RWPE1 (cell line): ENCODE data around the gene ETNPPL.

Experiments
- CTCF ChIA-PET: fragments of 350-600 bp; sonication (Branson Sonifier 250); formaldehyde crosslinking; extraction: SDS; loops from one replicate; lab custom pipeline; 2021; lab: Yijun Ruan, JAX
- POLR2A ChIA-PET: fragments of 400-600 bp; formaldehyde crosslinking; extraction: SDS; loops from one replicate; lab custom pipeline; 2020; ENCODE audit warnings: antibody characterized with exemption; ENCODE audit not compliant: low non-redundant PET; lab: Yijun Ruan, JAX
- DNase-seq: peaks from one replicate; pipeline ENCODE4 v3.0.0; 2012; ENCODE audit warnings: low spot score
- H3K27ac ChIP-seq: fragments of 450-650 bp; 2 replicates; pipeline ENCODE4 v1.5.1; 2017
- CTCF ChIP-seq: fragments of 450-650 bp; conservative IDR thresholded peaks from 2 replicates; pipeline ENCODE4 v1.5.1; 2017; ENCODE audit warnings: low read depth, mild to moderate bottlenecking

ETNPPL gene

GRCh38 chr4:108783665-108784463, 21.0 kb upstream of the ETNPPL start:
- no peak overlapping the region for H3K27ac ChIP-seq
- POLR2A ChIA-PET: no interaction called here
- no peak for TF ChIP-seq CTCF
- no peak for DNase-seq
- CTCF ChIA-PET: interaction anchor here (0.7 kb wide), 2 partner anchors 765 to 793 kb away, joined by 3 to 4 read pairs; no protein-coding TSS in a partner anchor

GRCh38 chr4:108779958-108780357, 17.1 kb upstream of the ETNPPL start:
- TF ChIP-seq CTCF: no peak
- CTCF ChIA-PET: interaction anchor here (0.6 kb wide), 1 partner anchor 626 kb away, joined by 4 read pairs; no protein-coding TSS in a partner anchor
- POLR2A ChIA-PET: no interaction called here
- H3K27ac ChIP-seq: no peak overlapping the region
- DNase-seq: no peak

GRCh38 chr4:108777388-108777787, 14.5 kb upstream of the ETNPPL start:
- TF ChIP-seq CTCF: no peak
- H3K27ac ChIP-seq: no peak overlapping the region
- DNase-seq: no peak
- CTCF ChIA-PET: no interaction called here
- POLR2A ChIA-PET: no interaction called here

- ChIA-PET POLR2A (no interaction called here), CTCF (interaction anchor here (0.7 kb wide), 1 partner anchor 1213 kb away, joined by 5 read pairs; no protein-coding TSS in a partner anchor)
- TF ChIP-seq CTCF: no peak
- no peak for DNase-seq
- H3K27ac ChIP-seq: no peak overlapping the region
Measured at GRCh38 chr4:108775921-108776320, 13.1 kb upstream of the ETNPPL start.

GRCh38 chr4:108774809-108775530, 12.1 kb upstream of the ETNPPL start:
- DNase-seq: no peak
- CTCF ChIA-PET: interaction anchor here (0.5 to 0.7 kb wide), 2 partner anchors 529 to 1214 kb away, joined by 3 to 5 read pairs; no protein-coding TSS in a partner anchor

More at GRCh38 chr4:108774809-108775530, 12.1 kb upstream of the ETNPPL start:
- no peak for TF ChIP-seq CTCF
- POLR2A ChIA-PET: no interaction called here
- no peak overlapping the region for H3K27ac ChIP-seq
